DND-41 (cell line): ENCODE measurements around the gene PLCL1.

Source experiments
- ATAC-seq: fragments of 200-7000 bp; cut with Tn5 transposase; 3 replicates; pipeline ENCODE4 v1.9.1; 2021; ENCODE audit warnings: low read depth; ENCODE audit not compliant: insufficient read depth
- DNase-seq: peaks from one replicate; pipeline ENCODE4 v3.0.0-alpha.2; 2020
- H2AFZ ChIP-seq: 2 replicates; pipeline ENCODE4 v1.6.0; 2012; ENCODE audit warnings: low read depth, low read length
- H3K27ac ChIP-seq: 2 replicates; pipeline ENCODE4 v1.5.1; 2012; ENCODE audit warnings: low read length, inconsistent platforms
- H3K27me3 ChIP-seq: fragments of 200-600 bp; sonication (generic); 2 replicates; pipeline ENCODE4 v1.6.0; 2012; ENCODE audit warnings: low read length, mild to moderate bottlenecking, inconsistent platforms; ENCODE audit not compliant: insufficient read depth, poor library complexity
- H3K36me3 ChIP-seq: 2 replicates; pipeline ENCODE4 v1.5.1; 2012; ENCODE audit warnings: low read length, inconsistent platforms; ENCODE audit not compliant: insufficient read depth
- H3K4me1 ChIP-seq: 2 replicates; pipeline ENCODE4 v1.5.1; 2012; ENCODE audit warnings: mild to moderate bottlenecking, low read length; ENCODE audit not compliant: insufficient read depth
- H3K4me2 ChIP-seq: 2 replicates; pipeline ENCODE4 v1.6.0; 2012; ENCODE audit warnings: mild to moderate bottlenecking, moderate library complexity, low read length, inconsistent platforms; ENCODE audit not compliant: insufficient read depth
- H3K4me3 ChIP-seq, 2 experiments: fragments of 200-600 bp in 1 of 2; shearing (Covaris generic) in 1 of 2; 2 replicates each; pipeline ENCODE4 v1.5.1; 2012 to 2016; ENCODE audit warnings: inconsistent platforms in 2 of 2, low read length in 2 of 2, mild to moderate bottlenecking in 2 of 2, low read depth in 1 of 2, moderate library complexity in 1 of 2
- H3K79me2 ChIP-seq: 2 replicates; pipeline ENCODE4 v1.6.0; 2012; ENCODE audit warnings: low read length, inconsistent platforms; ENCODE audit not compliant: insufficient read depth
- H3K9ac ChIP-seq: 2 replicates; pipeline ENCODE4 v1.6.0; 2012; ENCODE audit warnings: low read depth, mild to moderate bottlenecking, inconsistent platforms, low read length, moderate library complexity
- H3K9me3 ChIP-seq: 2 replicates; pipeline ENCODE4 v1.5.1; 2012; ENCODE audit warnings: low read length, moderate library complexity, mild to moderate bottlenecking, inconsistent platforms; ENCODE audit not compliant: insufficient read depth, severe bottlenecking
- H4K20me1 ChIP-seq: 2 replicates; pipeline ENCODE4 v1.6.0; 2012; ENCODE audit warnings: low read length; ENCODE audit not compliant: insufficient read depth
- CTCF ChIP-seq: IDR thresholded peaks from 2 replicates; pipeline ENCODE4 v1.5.1; 2012; ENCODE audit warnings: borderline replicate concordance, low read length, moderate library complexity, mild to moderate bottlenecking; ENCODE audit not compliant: poor library complexity, severe bottlenecking; ENCODE audit errors: extremely low read depth
- EZH2 ChIP-seq: IDR thresholded peaks from 3 replicates; pipeline ENCODE4 v1.6.1; 2012; ENCODE audit warnings: borderline replicate concordance, low read depth, mild to moderate bottlenecking, moderate library complexity, low read length, inconsistent platforms; ENCODE audit not compliant: severe bottlenecking

Gene PLCL1

GRCh38 chr2:198137733-198138132 is 333.3 kb downstream of the PLCL1 start:
- no peaks in the 10 kb centered on the region for H3K9me3 ChIP-seq
- no peaks in the 10 kb centered on the region for H3K36me3 ChIP-seq
- H3K4me2 ChIP-seq, result no peak overlapping the region
- H3K9ac ChIP-seq, result no peak overlapping the region
- no peaks in the 10 kb centered on the region for H3K79me2 ChIP-seq
- peaks cover 2% of the 10 kb centered on the region for H3K27me3 ChIP-seq
- H3K4me1 ChIP-seq, result no peaks in the 10 kb centered on the region
- H4K20me1 ChIP-seq, result no peaks in the 10 kb centered on the region
- DNase-seq (no peak), ATAC-seq (no peak)
- no peak for TF ChIP-seq EZH2
- TF ChIP-seq CTCF, result peak; percentile 21
- H2AFZ ChIP-seq, result no peak overlapping the region
- H3K27ac ChIP-seq, result no peak overlapping the region
- no peak overlapping the region for H3K4me3 ChIP-seq

- Histone ChIP-seq H3K9ac (no peak overlapping the region), H3K4me3 (no peak overlapping the region), H4K20me1 (peaks cover 10% of the 10 kb centered on the region), H3K79me2 (no peaks in the 10 kb centered on the region), H3K27ac (no peak overlapping the region), H3K4me2 (no peak overlapping the region), H3K9me3 (no peaks in the 10 kb centered on the region), H3K4me1 (peaks cover 27% of the 10 kb centered on the region), H2AFZ (no peak overlapping the region), H3K27me3 (peaks cover 6% of the 10 kb centered on the region), H3K36me3 (no peaks in the 10 kb centered on the region)
- TF ChIP-seq CTCF (no peak), EZH2 (no peak)
- no peak for ATAC-seq
- no peak for DNase-seq
These were observed 337.3 kb downstream of the PLCL1 start for GRCh38 chr2:198141726-198142125.

DNA sequence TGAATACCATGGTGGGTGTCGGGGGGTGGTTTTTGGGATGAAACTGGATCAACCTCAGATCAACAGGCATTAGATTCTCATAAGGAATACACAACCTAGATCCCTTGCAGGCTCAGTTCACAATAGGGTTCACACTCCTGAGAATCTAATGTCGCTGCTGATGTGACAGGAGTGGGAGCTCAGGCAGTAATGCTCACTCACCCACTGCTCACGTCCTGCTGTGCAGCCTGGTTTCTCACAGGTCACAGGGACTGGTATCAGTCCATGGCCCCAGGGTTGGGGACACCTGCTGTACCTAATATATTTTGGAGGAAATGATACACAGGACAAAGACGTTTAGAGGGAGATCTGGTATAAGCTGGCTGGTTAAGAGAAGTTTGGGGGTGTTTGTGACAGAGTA is 338.8 kb downstream of the PLCL1 start:
- Histone ChIP-seq H3K27ac (no peak overlapping the region), H3K36me3 (no peaks in the 10 kb centered on the region), H3K4me1 (peaks cover 27% of the 10 kb centered on the region), H3K27me3 (peaks cover 6% of the 10 kb centered on the region), H3K79me2 (no peaks in the 10 kb centered on the region), H4K20me1 (peaks cover 11% of the 10 kb centered on the region), H3K4me2 (no peak overlapping the region), H3K9ac (no peak overlapping the region), H3K9me3 (no peaks in the 10 kb centered on the region), H3K4me3 (no peak overlapping the region), H2AFZ (no peak overlapping the region)
- DNase-seq (no peak), ATAC-seq (no peak)
- TF ChIP-seq EZH2 (no peak), CTCF (no peak)

DNA sequence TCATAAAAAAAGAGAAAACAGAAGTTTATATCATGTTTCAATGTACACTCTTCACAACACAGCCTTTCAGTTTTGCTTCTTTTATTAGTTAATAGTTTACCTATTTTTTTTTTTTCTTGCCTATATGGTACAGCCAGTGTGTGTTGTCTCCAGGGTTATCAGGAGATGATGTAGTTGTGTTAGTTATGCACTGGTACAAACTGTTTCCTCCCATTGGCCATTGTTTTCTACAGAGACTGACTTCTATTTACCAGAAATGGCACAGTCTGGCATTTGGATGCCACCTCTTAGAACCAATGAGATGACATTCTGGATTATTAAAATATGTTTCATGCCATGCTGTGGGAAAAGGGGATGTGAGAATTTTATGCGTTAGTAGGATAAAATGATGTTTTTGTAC is 339.4 kb downstream of the PLCL1 start:
- H3K27me3 ChIP-seq, result peaks cover 6% of the 10 kb centered on the region
- H3K9me3 ChIP-seq, result no peaks in the 10 kb centered on the region
- no peak overlapping the region for H3K9ac ChIP-seq
- no peak for ATAC-seq
- H4K20me1 ChIP-seq, result peaks cover 11% of the 10 kb centered on the region
- no peaks in the 10 kb centered on the region for H3K36me3 ChIP-seq
- H3K4me1 ChIP-seq, result peaks cover 27% of the 10 kb centered on the region
- TF ChIP-seq CTCF (no peak), EZH2 (no peak)
- no peak for DNase-seq
- H3K4me3 ChIP-seq, result no peak overlapping the region
- no peak overlapping the region for H2AFZ ChIP-seq
- H3K27ac ChIP-seq, result no peak overlapping the region
- H3K4me2 ChIP-seq, result no peak overlapping the region
- no peaks in the 10 kb centered on the region for H3K79me2 ChIP-seq
